Muscle of back (tissue), 11 donors: Measurements from ENCODE around the gene F7. TPM values are rescaled to one million over a fixed set of nuclear protein-coding genes. Genes with fewer than 3 reads are reported as not detected.
"Not testable (repeated sequence)": the region's sequence is repeated elsewhere in the genome, so short reads cannot be mapped to it uniquely, and the experiment has no call there.

Experiments used
- DNase-seq, 3 donors: peaks; one replicate each; pipeline versions ENCODE4 v3.0.0 to v3.0.0-alpha.2; 2013
- polyA plus RNA-seq, 10 donors: library from polyadenylated mRNA; unstranded; fragments of 120-200 nt; gene quantifications; one replicate each; pipeline ENCODE4 v1.2.1, GENCODE V29; 2013; ENCODE audit not compliant: insufficient read length in 10 of 10

The F7 gene
- polyA plus RNA-seq, 10 donors = 0.40 to 3.6 (median 1.8) TPM

DNA sequence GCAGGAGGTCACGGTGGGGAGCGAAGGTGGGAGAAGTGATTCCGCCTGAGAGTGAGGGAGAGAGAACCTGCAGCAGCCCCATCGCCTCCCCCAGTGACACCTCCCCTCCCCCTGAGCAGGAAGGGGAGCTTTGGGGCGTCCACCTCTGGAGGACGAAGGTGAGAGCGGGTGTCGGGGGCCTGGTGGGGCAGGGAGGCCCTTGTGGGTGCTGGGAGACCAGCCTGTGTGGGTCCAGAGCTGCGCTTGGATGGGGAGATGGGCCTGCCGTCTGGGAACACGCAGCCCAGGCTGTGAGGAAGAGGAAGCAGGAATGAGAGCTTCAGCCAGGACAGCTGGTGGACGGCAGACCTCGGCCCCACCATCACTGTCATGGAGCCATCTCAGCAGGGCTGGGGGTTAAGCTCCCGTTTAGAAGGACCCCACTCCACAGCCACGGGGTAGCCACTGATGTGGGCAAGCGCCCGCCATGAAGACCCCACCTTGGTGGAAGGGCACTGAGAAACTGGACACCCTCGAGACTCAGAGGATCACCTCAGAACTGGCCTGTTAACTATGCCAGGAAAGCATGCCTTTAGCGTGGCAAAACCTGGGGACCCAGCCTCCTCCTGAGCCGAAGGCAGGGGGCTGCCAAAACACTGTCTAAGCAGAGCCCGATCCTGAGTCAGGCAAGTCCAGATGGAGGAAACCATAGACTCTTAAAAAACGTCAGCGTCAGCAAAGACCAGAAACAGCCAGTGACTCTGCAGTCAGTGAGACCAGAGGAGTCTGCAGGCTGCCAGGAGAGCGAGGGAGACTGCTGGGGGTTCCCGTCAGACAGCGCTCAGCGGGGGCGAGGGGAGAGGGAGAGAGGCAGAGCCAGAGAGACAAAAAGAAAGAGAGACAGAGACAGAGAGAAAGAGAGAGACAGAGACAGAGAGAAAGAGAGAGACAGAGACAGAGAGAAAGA lies 46.4 kb downstream of the F7 start:
- DNase-seq = peak; percentile 29 to 69 (median 49)

DNA sequence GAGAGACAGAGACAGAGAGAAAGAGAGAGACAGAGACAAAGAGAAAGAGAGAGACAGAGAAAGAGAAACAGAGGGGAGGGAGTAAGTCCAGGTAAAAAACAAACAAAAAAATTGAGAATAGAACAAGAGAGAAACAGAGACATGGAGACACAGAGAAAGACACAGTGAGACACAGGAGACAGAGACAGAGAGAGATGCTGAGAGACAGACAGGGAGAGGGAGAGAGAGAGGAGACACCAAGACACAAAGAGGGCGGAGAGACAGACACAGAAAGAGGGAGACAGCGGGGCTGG lies 47.0 kb downstream of the F7 start:
- no peak for DNase-seq

DNA sequence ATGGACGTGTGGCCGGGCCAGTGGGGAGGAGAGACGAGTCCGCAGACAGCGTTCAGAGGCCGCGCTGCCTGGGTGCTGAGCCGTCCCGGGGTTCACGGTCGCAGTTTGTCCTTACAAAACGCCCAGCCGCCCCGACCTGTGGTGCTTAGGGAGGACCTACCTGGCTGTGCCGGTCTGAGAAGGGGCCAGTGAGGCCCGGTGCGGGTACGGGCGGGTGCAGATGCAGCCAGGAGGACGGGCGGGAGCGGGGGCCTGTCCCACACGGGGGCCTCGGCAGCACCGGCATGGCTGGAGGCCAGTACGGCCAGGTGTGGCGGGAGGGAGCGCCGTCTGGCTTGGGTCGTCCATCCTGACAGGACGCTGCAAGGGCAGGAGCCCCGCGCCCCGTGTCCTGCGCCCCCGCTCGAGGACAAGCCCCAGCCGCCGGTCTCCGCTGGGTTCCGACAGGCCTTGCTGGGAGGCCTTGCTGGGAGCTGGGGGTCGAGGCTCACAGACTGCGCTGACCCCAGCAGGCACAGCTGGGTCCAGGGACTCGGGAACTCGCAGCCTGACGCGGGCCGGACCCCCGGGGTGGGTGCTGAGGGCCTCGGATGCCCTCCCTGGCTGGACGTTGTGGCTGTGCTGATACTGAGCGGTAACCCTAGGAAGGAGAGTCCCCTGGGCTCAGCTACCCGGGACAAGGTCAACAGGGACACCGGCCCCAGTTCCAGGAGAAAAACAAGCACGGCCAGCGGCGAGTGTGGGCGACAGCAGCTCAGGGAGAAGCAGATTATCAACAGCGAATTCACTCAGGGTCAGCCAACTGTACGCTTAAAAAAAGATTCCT lies 47.6 kb downstream of the F7 start:
- peak in 2 of 3 donors; percentile 29 to 68 for DNase-seq

DNA sequence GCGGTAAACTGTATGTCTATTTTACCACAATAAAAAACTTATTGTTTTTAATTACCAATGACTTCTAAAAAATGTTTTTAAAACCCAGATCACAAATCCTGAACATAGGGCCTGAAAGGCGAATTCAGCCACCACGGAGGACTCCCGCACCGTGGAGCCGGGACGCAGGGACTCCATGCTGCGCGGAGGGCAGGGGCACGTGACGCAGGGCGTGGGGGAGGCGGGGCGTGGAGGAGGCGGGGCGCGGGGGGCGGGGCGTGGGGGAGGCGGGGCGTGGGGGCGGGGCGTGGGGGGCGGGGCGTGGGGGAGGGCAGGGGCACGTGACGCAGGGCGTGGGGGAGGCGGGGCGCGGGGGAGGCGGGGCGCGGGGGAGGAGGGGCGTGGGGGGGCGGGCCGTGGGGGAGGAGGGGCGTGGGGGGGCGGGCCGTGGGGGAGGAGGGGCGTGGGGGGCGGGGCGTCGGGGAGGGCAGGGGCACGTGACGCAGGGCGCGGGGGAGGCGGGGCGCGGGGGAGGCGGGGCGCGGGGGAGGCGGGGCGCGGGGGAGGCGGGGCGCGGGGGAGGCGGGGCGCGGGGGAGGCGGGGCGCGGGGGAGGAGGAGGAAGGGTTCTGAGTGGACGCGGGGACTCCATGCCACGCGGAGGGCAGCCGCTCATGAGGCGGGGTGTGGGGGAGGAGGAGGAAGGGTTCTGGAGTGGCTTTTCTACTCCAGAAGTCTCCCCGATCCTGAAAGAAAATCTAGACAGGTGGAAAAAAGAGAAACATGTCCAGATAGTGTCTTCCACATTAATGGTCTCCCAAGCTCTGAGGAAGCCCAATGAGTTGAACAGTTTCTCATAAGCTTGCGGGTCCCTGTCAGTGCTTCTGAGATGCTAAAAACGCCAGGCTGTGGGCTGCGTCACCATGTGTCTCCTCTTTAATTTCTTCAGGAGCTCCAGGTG lies 48.5 kb downstream of the F7 start:
- DNase-seq = peak; percentile 57 to 81 (median 74)

GRCh38 chr13:113155201-113155600 lies 49.6 kb downstream of the F7 start:
- no peak for DNase-seq

DNA sequence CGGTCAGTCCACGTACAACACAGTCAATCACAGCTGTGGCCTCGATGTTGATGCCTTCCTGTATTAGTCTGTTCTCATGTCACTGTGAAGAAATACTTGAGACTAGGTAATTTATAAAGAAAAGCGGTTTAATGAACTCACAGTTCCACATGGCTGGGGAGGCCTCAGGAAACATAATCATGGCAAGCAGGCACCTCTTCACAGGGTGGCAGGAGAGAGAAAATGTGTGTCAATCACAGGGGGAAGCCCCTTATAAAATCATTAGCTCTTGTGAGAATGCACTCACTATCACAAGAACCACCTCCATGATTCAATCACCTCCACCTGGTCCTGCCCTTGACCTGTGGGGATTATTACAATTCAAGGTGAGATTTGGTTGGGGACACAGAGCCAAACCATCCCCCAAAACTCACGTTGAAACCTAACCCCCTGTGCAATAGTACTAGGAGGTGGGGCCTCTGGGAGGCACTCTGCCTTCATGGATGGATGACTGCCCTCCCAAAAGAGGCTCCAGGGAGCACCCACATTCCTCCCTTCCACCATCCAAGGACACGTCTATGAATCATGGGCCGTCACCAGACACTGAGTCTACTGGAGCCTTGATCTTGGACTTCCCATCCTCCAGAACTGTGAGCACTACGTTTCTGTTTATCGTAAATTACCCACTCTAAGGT lies 50.5 kb downstream of the F7 start:
- no peak for DNase-seq

DNA sequence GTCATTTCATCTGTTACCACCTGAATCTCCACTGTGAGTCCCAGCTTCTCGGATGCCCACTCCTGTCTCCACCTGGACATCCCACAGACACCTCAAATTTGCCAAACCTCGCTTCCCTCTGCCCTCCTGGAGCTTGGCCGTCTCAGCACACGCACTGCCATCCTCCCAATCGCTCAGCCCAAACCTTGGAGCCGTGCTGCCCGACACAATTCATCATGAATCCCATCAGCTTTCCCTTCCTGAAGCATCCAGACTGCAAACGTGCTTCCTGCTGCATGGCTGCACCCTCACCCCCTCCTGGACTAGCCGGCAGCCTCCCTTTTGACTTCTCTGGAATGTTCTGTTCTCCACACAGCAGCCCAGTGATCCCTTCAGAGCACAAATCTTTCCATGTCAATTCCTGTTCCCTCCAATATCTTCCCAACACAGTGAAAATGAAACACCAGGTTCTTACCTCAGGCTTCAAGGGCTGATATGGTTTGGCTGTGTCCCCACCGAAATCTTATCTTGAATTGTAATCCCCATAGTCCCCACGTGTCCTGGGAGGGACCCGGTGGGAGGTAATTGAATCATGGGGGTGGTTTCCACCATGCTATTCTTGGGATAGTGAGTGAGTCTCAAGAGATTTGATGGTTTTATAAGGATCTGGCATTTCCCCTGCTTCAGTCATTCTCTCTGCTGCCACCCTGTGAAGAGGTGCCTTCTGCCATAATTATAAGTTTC lies 51.8 kb downstream of the F7 start:
- DNase-seq = no peak

DNA sequence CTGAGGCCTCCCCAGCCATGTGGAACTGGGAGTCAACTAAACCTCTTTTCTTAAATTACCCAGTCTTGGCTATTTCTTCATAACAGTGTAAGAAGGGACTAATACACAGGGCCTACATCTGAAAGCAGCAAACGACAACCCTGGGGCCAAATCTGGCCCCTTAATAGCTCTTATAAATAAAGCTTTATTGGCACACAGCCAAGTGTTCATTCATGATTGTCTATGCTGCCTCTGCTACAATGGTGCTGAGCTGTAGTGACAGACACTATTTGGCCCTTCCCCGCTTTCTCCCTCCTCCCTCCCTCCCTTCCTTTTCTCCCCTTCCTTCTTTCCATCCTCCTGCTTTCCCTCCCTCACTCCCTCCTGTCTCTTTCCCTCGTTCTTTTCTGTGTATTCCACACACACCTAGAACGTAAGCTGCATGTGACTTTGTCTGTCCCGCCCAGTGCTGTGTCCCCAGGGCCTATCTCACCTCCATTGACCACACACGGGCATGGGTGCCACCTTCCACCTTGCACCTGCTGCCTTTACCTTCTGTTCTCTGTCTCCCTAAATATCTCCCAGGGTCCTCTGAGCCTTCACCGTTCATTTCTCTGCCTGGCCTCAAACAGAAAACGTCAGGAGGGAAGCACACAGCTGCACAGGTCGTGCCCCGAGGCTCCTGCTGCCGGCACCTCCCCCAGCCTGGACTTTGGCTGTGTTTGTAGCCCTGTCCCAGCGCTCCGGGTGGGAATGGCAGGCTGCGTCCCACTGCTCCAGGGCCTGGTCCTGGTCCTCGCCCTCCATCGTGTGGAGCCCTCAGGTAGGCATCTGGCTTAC lies 52.5 kb downstream of the F7 start, which contains the start of gene PROZ:
Gene PROZ, plus strand, starts transcription at position 720 of the 819 bp plus-strand sequence. Its CDS starts 13 bp downstream, at position 733.
- no peak for DNase-seq

- DNase-seq = no peak
Measured at GRCh38 chr13:113158946-113159345, 53.4 kb downstream of the F7 start.

- DNase-seq = no peak
Measured at GRCh38 chr13:113159701-113160100, 54.1 kb downstream of the F7 start.

GRCh38 chr13:113160983-113161382 lies 55.4 kb downstream of the F7 start:
- DNase-seq = no peak

GRCh38 chr13:113161433-113161832 lies 55.8 kb downstream of the F7 start:
- DNase-seq = no peak

- DNase-seq = not testable (repeated sequence)
Measured at GRCh38 chr13:113161975-113162374, 56.4 kb downstream of the F7 start.

GRCh38 chr13:113162783-113163685 lies 57.4 kb downstream of the F7 start:
- DNase-seq = peak in 1 of 3 donors; percentile 16

DNA sequence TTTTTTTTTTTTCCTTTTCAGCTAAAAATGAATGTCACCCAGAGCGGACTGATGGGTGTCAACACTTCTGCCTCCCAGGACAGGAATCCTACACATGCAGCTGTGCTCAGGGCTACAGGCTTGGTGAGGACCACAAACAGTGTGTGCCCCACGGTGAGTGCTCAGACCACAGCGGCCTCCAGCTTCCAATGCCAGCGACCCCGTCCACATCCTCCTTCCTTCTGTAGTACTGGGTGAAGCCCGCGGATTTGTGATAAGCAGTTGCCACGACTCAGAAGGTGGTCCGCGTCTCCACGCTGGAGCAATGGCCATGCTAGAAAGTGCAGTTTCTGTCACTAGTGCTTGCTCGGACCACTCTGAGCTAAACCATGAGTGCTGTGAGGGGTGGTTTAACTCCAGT lies 58.9 kb downstream of the F7 start:
- no peak for DNase-seq

DNA sequence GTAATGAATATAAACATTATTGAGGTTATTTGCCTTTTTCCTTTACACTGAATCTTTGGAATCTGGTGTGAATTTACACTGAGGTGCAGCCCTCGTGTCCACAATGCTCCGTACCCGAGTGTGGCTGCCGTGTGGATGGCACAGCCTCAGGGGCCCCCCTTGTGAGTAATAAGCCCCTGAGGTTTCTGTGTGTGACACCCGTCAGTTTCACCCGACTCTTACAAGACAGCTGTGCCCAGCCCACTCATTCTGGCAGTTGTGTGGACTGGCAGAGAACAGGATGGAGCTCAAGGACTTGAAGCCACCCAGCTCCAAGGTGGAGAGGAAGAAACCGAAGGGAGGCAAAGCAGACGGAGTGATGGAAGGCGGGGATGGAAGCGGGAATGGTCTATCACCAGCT lies 60.7 kb downstream of the F7 start:
- DNase-seq = no peak

GRCh38 chr13:113166681-113167080 lies 61.1 kb downstream of the F7 start:
- DNase-seq = no peak

DNA sequence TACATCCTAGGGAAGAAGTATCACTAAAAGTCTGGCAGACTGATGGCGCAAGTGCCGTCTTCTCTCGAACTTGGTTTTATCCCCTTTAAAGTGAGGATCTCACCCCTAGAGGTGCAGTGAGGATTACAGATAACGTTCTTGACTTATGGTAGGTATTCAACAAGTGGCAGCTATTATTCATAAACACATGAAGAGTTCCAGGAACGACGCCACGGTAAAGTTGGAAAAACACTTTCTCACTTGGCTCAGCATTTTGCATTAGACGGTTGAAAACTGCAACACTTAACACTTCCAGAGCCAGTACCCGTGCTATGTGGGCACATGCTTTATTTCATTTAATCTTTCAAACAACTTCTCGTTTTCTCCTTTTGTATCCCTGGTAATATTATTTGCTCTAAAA lies 61.6 kb downstream of the F7 start:
- no peak for DNase-seq
